Measurements from ENCODE around the gene TUBB4A. TPM values are rescaled to one million over a fixed set of nuclear protein-coding genes. Genes with fewer than 3 reads are reported as not detected.
"Not testable (repeated sequence)": the region's sequence is repeated elsewhere in the genome, so short reads cannot be mapped to it uniquely, and the experiment has no call there.

TUBB4A gene
- polyA plus RNA-seq, 10 donors, result 0.16 to 1.8 (median 0.76) TPM

- no peak for DNase-seq
Measured at GRCh38 chr19:6527893-6528543, 25.9 kb upstream of the TUBB4A start.

DNA sequence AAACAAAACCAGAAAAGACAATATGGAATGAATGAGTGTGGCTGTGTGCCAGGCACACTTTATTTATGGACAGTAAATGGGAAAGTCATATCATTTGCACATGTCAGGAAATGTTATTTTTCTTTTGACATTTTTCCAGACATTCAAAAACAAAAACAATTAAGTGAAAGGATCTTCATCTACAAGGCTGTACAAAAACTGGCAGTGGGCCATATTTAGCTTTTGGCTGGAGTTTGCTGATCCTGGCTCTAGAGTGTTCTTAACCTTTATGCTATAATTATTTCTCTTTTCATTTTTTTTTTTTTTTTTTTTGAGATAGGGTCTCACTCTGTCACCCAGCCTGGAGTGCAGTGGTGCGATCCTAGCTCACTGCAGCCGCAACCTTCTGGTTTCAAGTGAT lies 22.2 kb upstream of the TUBB4A start:
- peak in 1 of 3 donors; percentile 53 for DNase-seq

DNA sequence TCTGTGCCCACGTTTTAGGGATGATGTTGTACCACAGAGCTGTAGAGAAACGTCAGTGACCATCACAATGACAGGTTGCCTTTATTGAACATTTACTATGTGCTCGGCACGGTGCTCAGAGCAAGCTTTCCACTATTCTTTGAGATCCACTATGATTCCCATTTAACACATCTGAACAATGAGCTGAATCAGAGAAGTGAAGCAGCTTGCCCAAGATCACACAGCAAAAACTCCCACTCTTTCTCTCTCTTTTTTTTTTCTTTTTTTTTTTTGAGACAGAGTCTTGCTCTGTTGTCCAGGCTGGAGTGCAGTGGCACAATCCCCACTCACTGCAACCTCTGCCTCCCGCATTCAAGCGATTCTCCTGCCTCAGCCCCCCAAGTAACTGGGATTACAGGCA lies 20.6 kb upstream of the TUBB4A start:
- no peak for DNase-seq

DNA sequence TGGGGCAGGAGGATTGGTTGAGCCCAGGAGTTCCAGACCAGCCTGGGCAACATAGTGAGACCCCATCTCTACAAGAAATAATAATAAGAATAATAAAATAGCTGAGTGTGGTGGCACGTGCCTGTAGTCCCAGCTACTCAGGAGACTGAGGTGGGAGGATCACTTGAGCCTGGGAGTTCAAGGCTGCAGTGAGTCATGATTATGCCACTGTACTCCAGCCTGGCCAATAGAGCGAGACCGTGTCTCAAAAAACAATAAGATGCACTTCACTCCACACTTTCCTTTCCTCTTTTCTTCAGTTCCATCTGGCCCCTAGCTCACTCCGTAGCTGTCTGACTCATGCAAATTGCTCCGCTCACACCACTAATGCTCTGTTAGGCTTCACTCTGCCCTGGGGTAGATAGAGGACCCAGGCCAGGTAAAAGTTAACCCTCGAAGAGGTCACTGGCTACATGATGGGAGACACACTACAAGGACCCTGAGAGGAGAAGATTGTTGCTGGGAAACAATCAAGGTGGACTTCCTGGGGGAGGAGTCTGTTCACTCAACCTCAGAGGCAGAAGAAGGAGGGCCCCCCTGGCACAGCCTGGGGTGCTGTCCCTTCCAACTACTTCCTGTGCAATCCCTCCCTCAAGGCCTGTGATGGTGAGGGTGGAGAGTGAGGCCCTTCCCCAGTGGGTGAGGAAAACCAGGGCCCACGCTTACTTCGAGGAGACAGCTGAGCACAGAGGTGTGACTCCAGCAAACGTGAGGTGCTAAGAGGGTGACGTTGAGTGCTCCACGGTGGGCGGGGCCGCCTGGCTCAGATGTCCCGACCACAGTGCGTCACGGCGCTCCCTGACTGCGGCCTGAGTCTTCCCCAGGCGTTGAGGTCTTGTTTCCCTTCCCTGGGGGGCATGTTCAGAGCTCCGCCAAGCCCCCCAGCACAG lies 19.9 kb upstream of the TUBB4A start:
- no peak for DNase-seq

DNA sequence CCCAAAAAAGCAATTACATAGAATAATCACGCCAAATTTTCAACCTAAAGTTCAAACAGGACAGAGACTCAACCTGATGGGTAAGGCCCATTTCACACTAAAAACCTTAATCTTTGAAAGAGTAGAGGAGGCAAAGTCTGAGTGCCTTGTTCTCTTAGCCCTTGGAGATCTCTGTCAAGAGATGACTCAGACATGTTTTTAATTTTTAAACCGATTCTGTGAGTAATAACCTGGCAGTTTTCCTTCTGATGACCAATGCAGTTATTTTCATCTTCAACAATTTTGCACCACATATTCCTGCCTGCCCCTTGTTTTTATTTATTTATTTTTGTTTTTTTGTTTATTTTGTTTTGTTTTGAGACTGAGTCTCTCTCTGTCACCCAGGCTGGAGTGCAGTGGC lies 17.2 kb upstream of the TUBB4A start:
- DNase-seq, result peak in 2 of 3 donors; percentile 55 to 69

DNA sequence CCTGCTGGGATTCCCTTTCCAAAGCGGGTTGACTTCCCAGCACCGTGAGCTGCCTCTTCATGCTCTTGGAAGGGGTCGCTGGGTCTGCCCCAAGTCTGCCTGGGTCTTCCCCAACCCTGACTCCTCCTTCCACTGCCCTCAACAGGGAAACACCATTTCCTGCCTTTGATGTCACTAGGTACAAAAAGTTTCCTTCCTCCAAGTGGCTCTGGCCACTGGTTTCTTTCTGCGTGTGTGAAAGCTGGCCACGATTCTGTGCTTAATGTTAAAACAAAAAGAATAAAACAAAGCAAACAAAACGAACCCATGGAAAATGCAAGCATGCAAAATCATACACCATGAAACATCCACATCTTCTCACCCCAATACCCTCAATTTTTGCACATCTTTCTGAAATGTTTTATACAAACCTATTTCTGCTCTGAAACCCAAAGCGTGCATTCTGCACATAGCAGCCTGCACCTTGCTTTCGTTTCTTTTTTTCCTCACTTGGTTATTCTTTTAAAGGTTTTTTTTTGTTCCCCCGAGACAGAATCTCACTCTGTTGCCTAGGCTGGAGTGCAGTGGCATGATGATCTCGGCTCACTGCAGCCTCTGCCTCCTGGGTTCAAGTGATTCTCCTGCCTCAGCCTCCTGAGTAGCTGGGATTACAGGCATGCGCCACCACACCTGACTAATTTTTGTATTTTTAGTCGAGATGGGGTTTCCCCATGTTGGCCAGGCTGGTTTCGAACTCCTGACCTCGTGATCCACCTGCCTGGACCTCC lies 16.2 kb upstream of the TUBB4A start:
- no peak for DNase-seq

DNA sequence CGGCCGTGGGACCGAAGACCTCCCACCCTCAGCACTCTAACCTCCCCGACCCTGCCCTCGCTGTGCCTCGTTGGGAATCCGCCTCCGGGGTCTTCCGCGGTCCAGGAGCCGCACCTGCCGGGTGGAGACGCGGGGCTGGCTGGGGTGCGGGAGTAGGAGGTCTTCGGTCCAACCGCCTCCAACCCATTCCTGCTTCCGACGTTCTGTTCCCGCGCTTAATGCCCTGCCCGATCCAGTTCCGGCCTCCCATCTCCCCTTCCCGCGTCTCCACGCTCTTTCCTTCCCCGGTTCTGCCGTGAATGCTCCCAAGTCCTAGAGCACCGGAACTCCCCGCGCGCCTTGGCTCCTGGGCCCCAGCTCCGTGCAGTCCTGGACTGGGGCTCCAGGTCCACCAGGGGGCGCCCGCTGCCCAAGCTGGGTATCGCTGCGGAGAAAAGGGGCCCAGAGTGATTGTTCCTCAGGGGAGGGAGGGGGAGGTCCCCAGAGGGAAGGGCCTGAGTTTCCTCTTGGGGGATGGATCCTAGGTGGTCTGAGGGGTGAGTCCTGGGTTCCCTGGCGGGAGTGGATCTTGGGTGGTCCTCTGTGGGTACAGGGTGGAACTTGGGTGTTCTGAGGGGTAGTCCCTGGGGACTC lies 14.7 kb upstream of the TUBB4A start:
- DNase-seq, result peak; percentile 80 to 92 (median 88)

DNA sequence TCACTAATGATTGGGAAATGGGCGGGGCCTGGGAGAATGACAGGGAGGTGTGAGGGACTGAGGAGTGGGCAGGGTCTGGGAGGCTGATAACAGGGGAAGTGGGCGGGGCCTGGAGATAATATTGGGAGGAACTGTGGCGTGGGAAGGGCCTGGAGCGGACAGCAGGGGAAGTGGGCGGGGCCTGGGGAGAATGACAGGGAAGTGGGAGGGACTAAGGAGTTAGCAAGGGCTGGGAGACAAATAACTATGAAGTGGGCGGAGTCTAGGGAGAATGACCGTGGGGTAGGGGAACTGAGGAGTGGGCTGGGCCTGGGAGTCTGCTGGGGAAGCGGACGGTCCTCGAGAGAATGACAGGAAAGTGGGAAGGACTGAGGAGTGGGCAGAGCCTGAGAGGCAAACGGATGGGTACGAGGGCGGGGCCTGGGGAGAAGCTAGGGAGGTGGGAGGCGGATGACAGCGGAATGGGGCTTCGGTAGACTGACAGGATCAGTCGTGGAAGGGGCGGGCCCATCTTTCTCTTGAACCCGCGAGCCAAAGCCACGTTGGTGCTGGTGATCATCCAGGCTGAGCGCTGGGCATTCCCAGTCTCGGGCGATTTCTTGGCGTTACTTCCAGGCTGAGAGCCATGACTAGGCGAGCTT lies 14.0 kb upstream of the TUBB4A start:
- DNase-seq, result peak; percentile 85 to 95 (median 88)

- DNase-seq, result no peak
Measured at GRCh38 chr19:6514926-6515544, 12.9 kb upstream of the TUBB4A start.

GRCh38 chr19:6514089-6514488 lies 12.0 kb upstream of the TUBB4A start:
- DNase-seq, result no peak

GRCh38 chr19:6510618-6511017 lies 8.5 kb upstream of the TUBB4A start:
- DNase-seq, result no peak

DNA sequence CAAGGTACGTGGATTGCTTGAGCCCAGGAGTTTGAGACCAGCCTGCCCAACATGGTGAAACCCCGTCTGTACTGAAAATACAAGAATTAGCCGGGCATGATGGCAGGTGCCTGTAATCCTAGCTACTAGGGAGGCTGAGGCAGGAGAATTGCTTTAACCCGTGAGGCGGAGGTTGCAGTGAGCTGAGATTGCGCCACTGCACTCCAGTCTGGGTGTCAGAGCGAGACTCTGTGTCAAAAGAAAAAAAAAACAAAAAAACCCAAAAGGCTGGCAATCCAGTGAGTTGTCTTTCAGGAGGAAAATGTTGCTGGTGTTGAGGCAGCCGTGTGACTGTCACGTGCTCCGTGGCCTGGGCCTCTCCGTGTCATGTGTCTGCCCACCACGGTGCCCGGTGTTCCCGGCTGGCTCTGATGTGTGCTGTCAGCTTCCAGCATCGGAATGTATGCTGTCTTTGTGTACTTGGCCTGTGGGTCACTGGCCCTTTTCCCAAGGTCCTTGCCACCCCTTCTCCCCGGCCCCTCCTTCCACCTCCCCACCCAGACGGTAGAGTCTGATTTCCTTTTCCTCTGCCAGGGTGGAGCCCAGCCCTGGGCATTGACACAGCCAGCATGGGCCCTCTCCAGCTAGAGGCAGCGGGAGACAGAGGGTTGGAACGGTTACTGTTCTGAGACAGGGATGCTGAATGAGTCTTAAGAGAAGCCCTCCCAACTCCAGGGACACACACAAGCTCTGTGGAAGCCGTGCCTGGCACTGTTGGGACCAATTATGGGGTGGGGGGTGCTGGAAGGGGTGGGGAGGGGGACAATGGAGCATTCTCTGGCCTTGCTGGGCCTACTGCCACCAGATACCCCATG lies 7.2 kb upstream of the TUBB4A start:
- DNase-seq, result no peak

GRCh38 chr19:6508028-6508771 lies 6.1 kb upstream of the TUBB4A start:
- not testable (repeated sequence) for DNase-seq

- no peak for DNase-seq
Measured at GRCh38 chr19:6503407-6504201, 1.5 kb upstream of the TUBB4A start.

GRCh38 chr19:6500837-6501739 lies 1.0 kb downstream of the TUBB4A start:
- no peak for DNase-seq

DNA sequence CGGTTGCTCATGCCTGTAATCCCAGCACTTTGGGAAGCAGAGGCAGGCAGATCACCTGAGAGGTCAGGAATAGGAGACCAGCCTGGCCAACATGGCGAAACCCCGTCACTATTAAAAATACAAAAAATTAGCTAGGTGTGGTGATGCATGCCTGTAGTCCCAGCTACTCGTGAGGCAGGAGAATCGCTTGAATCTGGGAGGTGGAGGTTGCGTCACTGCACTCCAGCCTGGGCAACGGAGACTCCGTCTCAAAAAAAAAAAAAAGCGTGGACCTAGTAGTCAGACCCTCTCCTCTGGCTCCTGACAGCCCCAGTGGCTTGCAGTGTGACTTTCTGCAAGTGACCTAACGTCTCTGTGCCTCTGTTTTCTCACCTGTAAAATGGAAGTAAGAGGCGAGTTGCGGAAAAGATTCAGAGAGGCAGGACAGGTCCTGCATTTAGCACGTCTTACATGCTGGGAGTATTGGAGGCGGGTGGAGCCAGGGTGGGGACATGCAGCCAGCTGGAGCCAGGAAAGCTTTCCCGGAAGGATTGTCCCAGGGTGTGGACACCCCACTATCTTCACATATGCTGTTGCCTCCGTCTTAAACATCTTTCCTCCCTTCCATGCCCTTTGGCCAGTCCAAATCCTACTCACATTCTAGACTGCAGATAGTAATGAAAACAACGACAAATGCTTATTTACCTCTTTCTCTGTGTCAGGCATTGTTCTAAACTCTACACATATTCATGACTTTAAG lies 2.9 kb downstream of the TUBB4A start:
- DNase-seq, result no peak

Data from muscle of back (tissue), 11 donors.